ENCODE data around the gene NCK1.

The NCK1 gene

DNA sequence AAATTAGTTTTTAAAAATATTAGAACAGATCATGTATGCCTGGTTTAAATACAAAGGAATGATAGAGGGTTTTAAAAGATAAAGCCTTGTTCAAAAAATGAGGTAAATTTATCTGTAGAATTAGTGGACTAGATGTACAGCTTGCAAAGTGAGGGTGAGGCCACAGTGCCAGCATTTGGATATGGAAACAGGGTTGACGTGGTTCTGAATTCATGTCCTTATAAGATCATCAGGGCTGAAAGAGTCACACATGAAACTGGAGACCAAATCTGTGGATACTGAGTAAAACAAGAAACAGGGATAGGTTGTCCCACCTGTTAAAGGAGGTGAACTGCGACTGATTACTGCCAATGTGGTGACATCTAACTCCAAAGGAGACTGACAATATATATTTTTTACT is 46.3 kb downstream of the NCK1 start:
- no peak for DNase-seq (ENCODE audit: low read depth)

DNA sequence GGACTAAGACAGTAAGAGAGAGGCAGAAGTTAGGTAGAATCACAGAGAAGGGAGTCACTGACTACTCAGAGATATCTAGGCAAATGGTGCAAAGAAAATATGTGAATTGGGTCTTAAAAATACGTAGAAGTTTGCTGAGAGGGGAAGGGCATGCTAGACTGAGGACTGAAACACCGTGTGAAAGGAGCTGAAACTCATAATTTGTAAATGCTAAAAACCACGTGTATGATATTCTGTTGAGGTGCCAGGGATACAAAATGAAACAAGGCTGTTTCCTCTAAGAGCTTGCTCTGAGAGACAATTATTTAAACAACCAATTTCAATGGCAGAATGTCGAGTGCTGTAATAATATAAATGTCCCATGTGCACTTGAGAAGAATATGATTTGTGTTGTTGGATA is 47.2 kb downstream of the NCK1 start:
- no peak for DNase-seq (ENCODE audit: low read depth)

- DNase-seq (ENCODE audit: low read depth): no peak
Measured at GRCh38 chr3:136910697-136911096, 48.7 kb downstream of the NCK1 start.

- no peak for DNase-seq (ENCODE audit: low read depth)
Measured at GRCh38 chr3:136913168-136913567, 51.2 kb downstream of the NCK1 start.

DNA sequence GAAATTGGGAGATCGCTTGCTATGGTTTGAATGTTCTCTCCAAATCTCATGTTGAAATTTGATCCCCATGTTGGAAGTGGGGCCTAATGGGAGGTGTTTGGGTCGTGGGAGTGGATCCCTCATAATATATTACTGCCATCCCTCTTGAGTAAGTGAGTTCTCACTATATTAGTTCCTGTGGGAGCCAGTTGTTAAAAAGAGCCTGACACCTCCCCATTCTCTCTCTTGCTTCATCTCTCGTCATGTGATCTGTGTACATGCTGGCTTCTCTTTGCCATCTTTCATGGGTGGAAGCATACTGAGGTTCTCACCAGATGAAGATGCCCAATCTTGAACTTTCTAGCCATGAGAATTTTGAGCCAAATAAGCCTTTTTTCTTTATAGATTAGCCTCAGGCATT is 52.7 kb downstream of the NCK1 start:
- DNase-seq (ENCODE audit: low read depth): no peak

GRCh38 chr3:136916223-136916622 is 54.2 kb downstream of the NCK1 start:
- no peak for DNase-seq (ENCODE audit: low read depth)

GRCh38 chr3:136919799-136920580 is 58.0 kb downstream of the NCK1 start:
- peak; percentile 23 for DNase-seq (ENCODE audit: low read depth)

DNA sequence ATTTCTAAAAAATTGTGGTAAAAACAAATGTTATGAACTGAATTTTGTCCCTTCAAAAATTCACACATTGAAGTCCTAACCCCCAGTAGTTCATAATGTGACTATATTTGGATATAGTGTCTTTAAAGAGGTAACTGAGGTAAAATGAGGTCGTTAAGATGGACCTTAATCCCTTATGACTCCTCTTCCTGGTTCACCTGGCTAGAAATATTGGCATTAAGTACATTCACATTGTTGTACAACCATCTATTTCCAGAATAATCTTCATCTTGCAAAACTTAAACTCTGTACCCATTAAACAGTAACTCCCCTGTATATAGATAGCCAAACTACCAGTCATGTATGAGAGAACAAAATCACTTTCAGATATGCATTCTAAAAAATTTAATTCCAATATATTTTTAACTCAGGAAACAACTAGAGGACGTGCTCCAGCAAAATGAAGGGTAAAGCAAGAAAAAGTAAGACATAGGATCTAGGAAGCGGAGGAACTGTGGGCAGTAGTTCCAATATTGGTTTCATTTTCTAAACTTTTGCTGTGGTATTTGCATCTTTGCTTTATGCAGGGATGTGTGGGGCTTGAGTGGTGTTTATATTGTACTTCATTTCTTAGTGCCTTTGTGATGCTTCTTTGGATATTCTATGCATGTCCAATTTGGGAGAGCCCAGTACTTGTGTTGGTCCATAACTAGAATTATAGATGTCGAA is 59.0 kb downstream of the NCK1 start:
- DNase-seq (ENCODE audit: low read depth): no peak

GRCh38 chr3:136925425-136926190 is 63.6 kb downstream of the NCK1 start:
- no peak for DNase-seq (ENCODE audit: low read depth)

GRCh38 chr3:136928240-136928639 is 66.2 kb downstream of the NCK1 start:
- no peak for DNase-seq (ENCODE audit: low read depth)

- peak; percentile 18 for DNase-seq (ENCODE audit: low read depth)
Measured at GRCh38 chr3:136929977-136930670, 68.1 kb downstream of the NCK1 start.

- DNase-seq (ENCODE audit: low read depth): no peak
Measured at GRCh38 chr3:136931606-136932005, 69.6 kb downstream of the NCK1 start.

- DNase-seq (ENCODE audit: low read depth): no peak
Measured at GRCh38 chr3:136932523-136932922, 70.5 kb downstream of the NCK1 start.

DNA sequence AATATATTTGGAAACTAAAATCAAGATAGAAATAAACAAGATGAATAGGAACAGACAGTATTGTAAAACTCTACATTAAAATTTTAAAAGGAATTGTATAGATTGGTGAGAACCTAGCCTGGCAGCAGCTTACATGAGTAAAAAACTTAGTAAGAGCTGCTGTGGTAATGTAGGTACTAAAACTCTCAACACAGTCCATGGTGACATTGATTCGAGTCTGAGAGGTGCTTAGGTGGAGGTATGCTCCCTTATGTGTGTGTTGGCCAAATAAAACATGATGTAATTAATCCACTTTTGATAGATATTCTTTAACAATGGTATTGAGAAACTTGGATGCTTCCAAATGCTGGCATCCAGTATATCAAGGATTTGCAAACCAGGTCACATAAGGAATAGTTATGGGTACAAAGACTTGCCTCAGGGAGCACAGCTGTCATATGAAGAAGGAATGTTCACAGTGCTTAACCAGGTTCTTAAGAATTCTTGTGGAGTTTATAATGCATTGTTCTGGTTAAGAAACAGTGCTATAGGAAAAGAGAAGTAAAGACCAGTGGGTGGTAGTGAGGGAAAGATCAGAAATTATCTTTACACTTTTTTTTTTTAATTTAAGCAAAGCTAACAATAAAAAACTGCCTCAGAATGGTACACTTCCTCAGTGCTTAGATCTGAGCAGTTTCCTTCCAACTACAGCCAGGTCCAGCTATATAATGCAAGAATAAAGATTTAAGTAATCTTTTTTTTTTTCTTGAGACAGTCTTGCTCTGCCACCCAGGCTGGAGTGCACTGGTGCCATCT is 71.2 kb downstream of the NCK1 start:
- DNase-seq (ENCODE audit: low read depth): no peak

DNA sequence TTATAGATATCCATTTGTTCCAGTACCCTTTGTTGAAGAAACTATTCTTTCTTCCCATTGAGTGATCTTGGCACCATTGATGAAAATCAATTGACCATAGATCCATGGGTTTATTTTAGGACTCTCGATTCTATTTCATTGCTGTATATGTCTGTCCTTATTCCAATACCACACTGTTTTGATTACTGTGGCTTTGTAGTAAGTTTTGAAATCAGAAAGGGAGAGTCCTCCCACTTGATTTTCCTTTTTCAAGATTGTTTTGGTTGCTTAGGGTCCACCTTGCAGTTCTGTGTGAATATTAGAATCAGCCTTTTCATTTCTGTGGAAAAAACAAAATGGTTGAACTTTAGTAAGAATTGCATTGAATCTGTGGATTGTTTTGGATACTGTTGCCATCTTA is 75.2 kb downstream of the NCK1 start:
- DNase-seq (ENCODE audit: low read depth): no peak

- DNase-seq (ENCODE audit: low read depth): no peak
Measured at GRCh38 chr3:136937851-136938250, 75.8 kb downstream of the NCK1 start.

DNA sequence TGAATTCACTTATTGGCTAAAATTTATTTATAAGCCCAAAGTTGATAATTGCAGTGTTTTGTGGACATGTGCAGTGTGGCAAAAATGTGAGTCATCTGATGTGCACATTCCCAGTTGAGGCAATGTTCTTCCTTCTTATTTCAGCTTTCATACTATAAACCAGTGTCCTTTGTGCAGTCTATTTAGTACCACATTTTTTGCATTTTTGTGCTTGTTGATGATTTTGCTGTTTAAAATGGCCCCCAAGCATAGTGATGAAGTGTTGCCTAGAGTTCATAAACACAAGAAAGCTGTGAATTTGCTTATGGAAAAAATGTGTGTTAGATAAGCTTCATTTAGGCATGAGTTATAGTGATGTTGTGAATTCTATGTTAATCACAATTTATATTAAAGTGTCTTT is 76.3 kb downstream of the NCK1 start:
- peak; percentile 78 for DNase-seq (ENCODE audit: low read depth)

DNA sequence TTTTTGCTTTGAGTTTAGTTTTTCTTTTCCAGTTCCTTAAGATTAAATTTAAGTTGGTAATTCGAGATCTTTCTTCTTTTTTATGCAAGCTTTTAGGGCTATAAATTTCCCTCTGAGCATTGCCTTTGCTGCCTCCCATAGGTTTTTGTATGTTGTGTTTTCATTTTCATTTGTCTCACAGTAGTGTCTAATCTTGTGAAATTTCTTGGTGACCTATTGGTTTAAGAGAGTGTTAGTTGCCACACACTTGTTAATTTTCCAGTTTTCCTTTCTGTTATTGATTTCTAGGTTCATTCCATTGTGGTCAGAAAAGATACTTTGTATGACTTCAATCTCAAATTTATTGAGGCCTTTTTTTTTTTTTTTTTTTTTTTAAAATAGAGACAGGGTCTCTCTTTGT is 77.5 kb downstream of the NCK1 start:
- DNase-seq (ENCODE audit: low read depth): no peak

DNA sequence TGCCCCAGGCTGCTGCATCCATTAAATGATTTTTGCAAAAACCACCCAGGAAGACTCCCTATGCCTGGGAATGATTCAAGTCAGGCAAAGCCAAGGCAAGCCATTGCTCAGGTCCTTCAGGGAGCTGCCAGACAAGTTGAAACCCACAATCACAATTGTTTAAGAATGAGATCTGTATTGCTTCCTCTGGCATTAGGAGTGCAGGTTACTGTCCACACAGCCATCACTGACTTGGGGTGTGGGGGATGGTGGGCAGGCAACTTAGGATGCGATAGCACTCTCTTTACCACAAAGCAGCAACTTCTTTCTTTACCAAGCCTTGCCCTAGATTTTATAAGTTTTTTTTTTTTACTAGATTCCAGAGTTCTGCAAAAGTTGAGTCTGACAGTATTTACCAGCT is 80.8 kb downstream of the NCK1 start:
- DNase-seq (ENCODE audit: low read depth): no peak

GRCh38 chr3:136943436-136943835 is 81.4 kb downstream of the NCK1 start:
- DNase-seq (ENCODE audit: low read depth): no peak

GRCh38 chr3:136946978-136947377 is 85.0 kb downstream of the NCK1 start:
- no peak for DNase-seq (ENCODE audit: low read depth)

DNA sequence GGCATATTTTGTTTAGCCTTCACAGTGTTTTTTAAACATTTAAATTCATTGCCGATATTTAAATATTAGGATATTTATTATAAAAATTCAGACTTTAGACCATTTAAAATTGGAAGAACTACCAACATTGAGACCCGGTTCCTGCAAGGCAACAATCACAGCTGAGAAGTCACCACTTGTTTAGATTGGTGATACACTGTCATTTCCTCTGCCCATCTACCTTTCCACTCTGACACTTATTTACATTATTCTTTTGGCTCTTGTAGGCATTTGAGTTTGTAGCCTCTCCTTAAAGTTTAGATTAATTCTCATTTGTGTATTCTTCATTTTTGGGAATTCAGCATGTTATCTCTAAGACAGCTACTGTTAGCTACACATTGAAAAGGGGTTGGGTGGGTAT is 85.5 kb downstream of the NCK1 start:
- no peak for DNase-seq (ENCODE audit: low read depth)

Measured in EH (cell line).